HepG2 (cell line): Measurements from ENCODE around the gene C19orf33. TPM values are rescaled to one million over a fixed set of nuclear protein-coding genes. Genes with fewer than 3 reads are reported as not detected.

Source experiments
- GFI1 ChIP-seq: sonication (generic); formaldehyde crosslinking; IDR thresholded peaks from 2 replicates; pipeline ENCODE4 v1.5.0; 2020; ENCODE audit warnings: missing genetic modification reagents, mild to moderate bottlenecking, borderline replicate concordance
- GMEB1 ChIP-seq: sonication (generic); formaldehyde crosslinking; IDR thresholded peaks from 2 replicates; pipeline ENCODE4 v1.5.1; 2020; ENCODE audit warnings: missing genetic modification reagents, mild to moderate bottlenecking, borderline replicate concordance
- GRHL1 ChIP-seq: sonication (generic); formaldehyde crosslinking; conservative IDR thresholded peaks from 2 replicates; pipeline ENCODE4 v1.8.0; 2022; ENCODE audit warnings: missing genetic modification reagents
- HHEX ChIP-seq: IDR thresholded peaks from 2 replicates; pipeline ENCODE4 v1.6.1; 2016; ENCODE audit warnings: control low read depth
- HNRNPK ChIP-seq: fragments of 200-400 bp; formaldehyde crosslinking; IDR thresholded peaks from 2 replicates; pipeline ENCODE4 v1.6.1; 2018; ENCODE audit warnings: low read length, low read depth, moderate library complexity, mild to moderate bottlenecking; ENCODE audit not compliant: poor library complexity, severe bottlenecking
- HNRNPL ChIP-seq: fragments of 200-400 bp; formaldehyde crosslinking; IDR thresholded peaks from 2 replicates; pipeline ENCODE4 v1.6.1; 2017; ENCODE audit warnings: mild to moderate bottlenecking, low read depth, low read length
- JUN ChIP-seq: sonication (generic); formaldehyde crosslinking; IDR thresholded peaks from 2 replicates; pipeline ENCODE4 v1.4.0; 2020; ENCODE audit warnings: mild to moderate bottlenecking, missing genetic modification reagents
- KLF6 ChIP-seq: IDR thresholded peaks from 2 replicates; pipeline ENCODE4 v1.8.0; 2016; ENCODE audit warnings: missing biosample characterization, missing genetic modification reagents
- KLF9 ChIP-seq: IDR thresholded peaks from 2 replicates; pipeline ENCODE4 v1.6.1; 2016; ENCODE audit warnings: low read depth
- MYNN ChIP-seq: sonication (generic); formaldehyde crosslinking; IDR thresholded peaks from 2 replicates; pipeline ENCODE4 v1.4.0; 2020; ENCODE audit warnings: mild to moderate bottlenecking, low read depth, missing genetic modification reagents
- RARG ChIP-seq: sonication (generic); formaldehyde crosslinking; IDR thresholded peaks from 2 replicates; pipeline ENCODE4 v1.4.0; 2020; ENCODE audit warnings: low read depth, mild to moderate bottlenecking, missing genetic modification reagents
- RNF219 ChIP-seq: sonication (generic); formaldehyde crosslinking; IDR thresholded peaks from 2 replicates; pipeline ENCODE4 v1.5.0; 2020; ENCODE audit warnings: mild to moderate bottlenecking, missing genetic modification reagents
- SYNCRIP ChIP-seq: fragments of 200-400 bp; formaldehyde crosslinking; IDR thresholded peaks from 2 replicates; pipeline ENCODE4 v1.6.1; 2018; ENCODE audit warnings: mild to moderate bottlenecking, low read depth, low read length; ENCODE audit not compliant: insufficient read depth
- ZFP36L2 ChIP-seq: sonication (generic); formaldehyde crosslinking; IDR thresholded peaks from 2 replicates; pipeline ENCODE4 v1.4.0; 2020; ENCODE audit warnings: missing genetic modification reagents
- ZFY ChIP-seq: sonication (generic); formaldehyde crosslinking; IDR thresholded peaks from 2 replicates; pipeline ENCODE4 v1.4.0; 2020; ENCODE audit warnings: missing genetic modification reagents
- ZNF296 ChIP-seq: sonication (generic); formaldehyde crosslinking; conservative IDR thresholded peaks from 2 replicates; pipeline ENCODE4 v1.5.0; 2020; ENCODE audit warnings: mild to moderate bottlenecking, missing genetic modification reagents
- ZNF367 ChIP-seq: sonication (generic); formaldehyde crosslinking; IDR thresholded peaks from 2 replicates; pipeline ENCODE4 v1.4.0; 2020; ENCODE audit warnings: missing genetic modification reagents, borderline replicate concordance
- ZNF549 ChIP-seq: sonication (generic); formaldehyde crosslinking; IDR thresholded peaks from 2 replicates; pipeline ENCODE4 v1.5.0; 2020; ENCODE audit warnings: missing genetic modification reagents
- ZNF839 ChIP-seq: sonication (generic); formaldehyde crosslinking; IDR thresholded peaks from 2 replicates; pipeline ENCODE4 v1.4.0; 2020; ENCODE audit warnings: missing genetic modification reagents, mild to moderate bottlenecking, borderline replicate concordance
- polyA plus RNA-seq, 8 experiments: library from polyadenylated mRNA; depleted of rRNA in 3 of 8; stranded (reverse) in 7 of 8; unstranded in 1 of 8; fragments of >200 nt; fragmentation: Illumina TruSeq in 4 of 8; extraction: Trizol in 4 of 8; gene quantifications; 2 replicates each; pipeline versions ENCODE4 v1.2.1 to v1.2.3, GENCODE V29; 2011 to 2016; ENCODE audit warnings: low read depth in 4 of 8, missing spikeins in 1 of 8, mixed read lengths in 1 of 8; ENCODE audit not compliant: insufficient read depth in 1 of 8
- total RNA-seq, 5 experiments: library from RNA; depleted of rRNA; stranded (reverse); fragments of >200 nt; fragmentation: Illumina TruSeq; extraction: Trizol; gene quantifications; 2 replicates each; pipeline ENCODE4 v1.2.3, GENCODE V29; 2016; ENCODE audit warnings: low read depth in 1 of 5

C19orf33 gene
- total and polyA plus RNA-seq, 2 of the 13 experiments (the other 11 are each of a cell fraction or from before 2014, with no cell fraction given), result 2.5 to 3.3 TPM

- TF ChIP-seq ZNF296 (CRISPR knock-in tag) (no peak), MYNN (no peak), ZNF839 (CRISPR knock-in tag) (no peak), KLF9 (CRISPR knock-in tag) (no peak), GMEB1 (CRISPR knock-in tag) (peak; percentile 86), KLF6 (CRISPR knock-in tag) (no peak), GRHL1 (CRISPR knock-in tag) (no peak), RNF219 (CRISPR knock-in tag) (no peak), HHEX (CRISPR knock-in tag) (no peak), ZFP36L2 (no peak), SYNCRIP (no peak), HNRNPL (no peak), ZNF367 (CRISPR knock-in tag) (no peak), RARG (CRISPR knock-in tag) (no peak), HNRNPK (peak; percentile 66), GFI1 (CRISPR knock-in tag) (no peak), JUN (CRISPR knock-in tag) (no peak), ZNF549 (no peak), ZFY (CRISPR knock-in tag) (peak; percentile 32; the same call in 1 of the 2 replicates)
Observed at GRCh38 chr19:38315657-38316476, 11.8 kb downstream of the C19orf33 start, which contains the start of gene YIF1B (continued).
